SK-N-SH treated with all-trans-retinoic acid at 6 μM for 48 hours (cell line): ENCODE data around the gene TNNI3K.

Experiments used
- ATAC-seq: fragments of 200-7000 bp; cut with Tn5 transposase; 3 replicates; pipeline ENCODE4 v1.9.1; 2020; ENCODE audit warnings: mild to moderate bottlenecking, moderate library complexity
- ARNTL ChIP-seq: fragments of 450-650 bp; formaldehyde crosslinking; IDR thresholded peaks from 2 replicates; pipeline ENCODE4 v1.5.0; 2020; ENCODE audit warnings: low read depth, mild to moderate bottlenecking, moderate library complexity, borderline replicate concordance
- CREB5 ChIP-seq: fragments of 250-450 bp; sonication (Bioruptor Pico); IDR thresholded peaks from 2 replicates; pipeline ENCODE4 v1.5.1; 2020; ENCODE audit warnings: low read depth, mild to moderate bottlenecking, moderate library complexity
- CSDC2 ChIP-seq: fragments of 250-450 bp; sonication (Bioruptor Pico); IDR thresholded peaks from 2 replicates; pipeline ENCODE4 v1.5.0; 2020; ENCODE audit warnings: mild to moderate bottlenecking, moderate library complexity
- CSRNP3 ChIP-seq: fragments of 250-450 bp; sonication (Bioruptor Pico); IDR thresholded peaks from 2 replicates; pipeline ENCODE4 v1.5.1; 2021; ENCODE audit warnings: mild to moderate bottlenecking, moderate library complexity
- ESRRG ChIP-seq: fragments of 250-450 bp; sonication (Bioruptor Pico); IDR thresholded peaks from 2 replicates; pipeline ENCODE4 v1.6.1; 2021; ENCODE audit warnings: mild to moderate bottlenecking
- GLIS3 ChIP-seq: fragments of 250-450 bp; sonication (Bioruptor Pico); IDR thresholded peaks from 2 replicates; pipeline ENCODE4 v1.5.0; 2020; ENCODE audit warnings: mild to moderate bottlenecking, moderate library complexity
- ISL1 ChIP-seq: fragments of 250-450 bp; sonication (Bioruptor Pico); IDR thresholded peaks from 2 replicates; pipeline ENCODE4 v2.1.2; 2022; ENCODE audit warnings: mild to moderate bottlenecking, moderate library complexity
- OSR1 ChIP-seq: fragments of 250-450 bp; sonication (Bioruptor Pico); IDR thresholded peaks from 2 replicates; pipeline ENCODE4 v1.8.0; 2022; ENCODE audit warnings: moderate library complexity, mild to moderate bottlenecking, inconsistent platforms
- PATZ1 ChIP-seq: fragments of 250-450 bp; sonication (Bioruptor Pico); IDR thresholded peaks from 2 replicates; pipeline ENCODE4 v1.8.0; 2020; ENCODE audit warnings: mild to moderate bottlenecking, moderate library complexity, borderline replicate concordance
- POU6F1 ChIP-seq: fragments of 250-450 bp; sonication (Bioruptor Pico); IDR thresholded peaks from 2 replicates; pipeline ENCODE4 v1.8.0; 2021; ENCODE audit warnings: low read depth, mild to moderate bottlenecking, moderate library complexity, borderline replicate concordance
- PPARA ChIP-seq: fragments of 250-450 bp; sonication (Bioruptor Pico); IDR thresholded peaks from 2 replicates; pipeline ENCODE4 v1.5.0; 2020; ENCODE audit warnings: mild to moderate bottlenecking, borderline replicate concordance
- RARB ChIP-seq: fragments of 250-450 bp; sonication (Bioruptor Pico); IDR thresholded peaks from 2 replicates; pipeline ENCODE4 v1.8.0; 2021; ENCODE audit warnings: mild to moderate bottlenecking, moderate library complexity
- SNAI2 ChIP-seq: fragments of 250-450 bp; sonication (Bioruptor Pico); IDR thresholded peaks from 2 replicates; pipeline ENCODE4 v1.5.0; 2020; ENCODE audit warnings: mild to moderate bottlenecking, moderate library complexity
- TCF4 ChIP-seq: fragments of 250-450 bp; sonication (Bioruptor Pico); IDR thresholded peaks from 2 replicates; pipeline ENCODE4 v1.8.0; 2021; ENCODE audit warnings: mild to moderate bottlenecking, moderate library complexity, borderline replicate concordance
- TOX ChIP-seq: fragments of 250-450 bp; sonication (Bioruptor Pico); IDR thresholded peaks from 2 replicates; pipeline ENCODE4 v1.8.0; 2021; ENCODE audit warnings: mild to moderate bottlenecking, moderate library complexity, borderline replicate concordance
- TSHZ2 ChIP-seq: fragments of 250-450 bp; sonication (Bioruptor Pico); IDR thresholded peaks from 2 replicates; pipeline ENCODE4 v1.5.0; 2020; ENCODE audit warnings: mild to moderate bottlenecking, moderate library complexity
- ZC3H10 ChIP-seq: fragments of 250-450 bp; sonication (Bioruptor Pico); IDR thresholded peaks from 2 replicates; pipeline ENCODE4 v1.5.1; 2021; ENCODE audit warnings: mild to moderate bottlenecking, moderate library complexity
- ZFP3 ChIP-seq: fragments of 250-450 bp; sonication (Bioruptor Pico); IDR thresholded peaks from 2 replicates; pipeline ENCODE4 v1.5.0; 2020; ENCODE audit warnings: mild to moderate bottlenecking, moderate library complexity
- ZFP30 ChIP-seq: fragments of 450-650 bp; formaldehyde crosslinking; IDR thresholded peaks from 2 replicates; pipeline ENCODE4 v1.5.0; 2022; ENCODE audit warnings: mild to moderate bottlenecking, moderate library complexity
- ZNF565 ChIP-seq: fragments of 450-650 bp; formaldehyde crosslinking; conservative IDR thresholded peaks from 2 replicates; pipeline ENCODE4 v1.5.0; 2020; ENCODE audit warnings: low read depth, mild to moderate bottlenecking, moderate library complexity
- ZNF70 ChIP-seq: fragments of 450-650 bp; formaldehyde crosslinking; IDR thresholded peaks from 2 replicates; pipeline ENCODE4 v1.5.0; 2020; ENCODE audit warnings: mild to moderate bottlenecking, moderate library complexity
- ZNF8 ChIP-seq: fragments of 450-650 bp; formaldehyde crosslinking; IDR thresholded peaks from 2 replicates; pipeline ENCODE4 v1.5.0; 2020; ENCODE audit warnings: mild to moderate bottlenecking, moderate library complexity

The TNNI3K gene

GRCh38 chr1:74316302-74316701 is 81.1 kb downstream of the TNNI3K start:
- TF ChIP-seq PPARA (CRISPR knock-in tag) (no peak), ZNF70 (CRISPR knock-in tag) (no peak), ISL1 (CRISPR knock-in tag) (no peak), TSHZ2 (CRISPR knock-in tag) (no peak), OSR1 (CRISPR knock-in tag) (no peak), CREB5 (CRISPR knock-in tag) (no peak), ZNF8 (CRISPR knock-in tag) (no peak), SNAI2 (CRISPR knock-in tag) (no peak), ZNF565 (CRISPR knock-in tag) (no peak), RARB (CRISPR knock-in tag) (no peak), CSRNP3 (CRISPR knock-in tag) (no peak), POU6F1 (CRISPR knock-in tag) (no peak), ARNTL (CRISPR knock-in tag) (no peak), TCF4 (no peak), PATZ1 (CRISPR knock-in tag) (no peak), ZFP3 (CRISPR knock-in tag) (no peak), ZFP30 (no peak), TOX (CRISPR knock-in tag) (no peak)
- TF ChIP-seq, all 23 proteins: peak for 0
- ATAC-seq = no peak

GRCh38 chr1:74317663-74318062 is 82.5 kb downstream of the TNNI3K start:
- ATAC-seq = no peak
- TF ChIP-seq TSHZ2 (CRISPR knock-in tag) (no peak), ZFP3 (CRISPR knock-in tag) (no peak), PPARA (CRISPR knock-in tag) (no peak), ZNF565 (CRISPR knock-in tag) (no peak), OSR1 (CRISPR knock-in tag) (no peak), ESRRG (no peak), TOX (CRISPR knock-in tag) (no peak), GLIS3 (CRISPR knock-in tag) (no peak), CSDC2 (CRISPR knock-in tag) (no peak), ISL1 (CRISPR knock-in tag) (no peak), PATZ1 (CRISPR knock-in tag) (no peak), ZC3H10 (CRISPR knock-in tag) (no peak), SNAI2 (CRISPR knock-in tag) (no peak)
